NCI-H2029 (cell line): ENCODE data around the gene CPLANE2.
"Not testable (repeated sequence)": the region's sequence is repeated elsewhere in the genome, so short reads cannot be mapped to it uniquely, and the experiment has no call there.

Experiments
- DNase-seq: peaks from one replicate; lab custom pipeline; 2025; lab: John Stamatoyannopoulos, UW

The CPLANE2 gene

DNA sequence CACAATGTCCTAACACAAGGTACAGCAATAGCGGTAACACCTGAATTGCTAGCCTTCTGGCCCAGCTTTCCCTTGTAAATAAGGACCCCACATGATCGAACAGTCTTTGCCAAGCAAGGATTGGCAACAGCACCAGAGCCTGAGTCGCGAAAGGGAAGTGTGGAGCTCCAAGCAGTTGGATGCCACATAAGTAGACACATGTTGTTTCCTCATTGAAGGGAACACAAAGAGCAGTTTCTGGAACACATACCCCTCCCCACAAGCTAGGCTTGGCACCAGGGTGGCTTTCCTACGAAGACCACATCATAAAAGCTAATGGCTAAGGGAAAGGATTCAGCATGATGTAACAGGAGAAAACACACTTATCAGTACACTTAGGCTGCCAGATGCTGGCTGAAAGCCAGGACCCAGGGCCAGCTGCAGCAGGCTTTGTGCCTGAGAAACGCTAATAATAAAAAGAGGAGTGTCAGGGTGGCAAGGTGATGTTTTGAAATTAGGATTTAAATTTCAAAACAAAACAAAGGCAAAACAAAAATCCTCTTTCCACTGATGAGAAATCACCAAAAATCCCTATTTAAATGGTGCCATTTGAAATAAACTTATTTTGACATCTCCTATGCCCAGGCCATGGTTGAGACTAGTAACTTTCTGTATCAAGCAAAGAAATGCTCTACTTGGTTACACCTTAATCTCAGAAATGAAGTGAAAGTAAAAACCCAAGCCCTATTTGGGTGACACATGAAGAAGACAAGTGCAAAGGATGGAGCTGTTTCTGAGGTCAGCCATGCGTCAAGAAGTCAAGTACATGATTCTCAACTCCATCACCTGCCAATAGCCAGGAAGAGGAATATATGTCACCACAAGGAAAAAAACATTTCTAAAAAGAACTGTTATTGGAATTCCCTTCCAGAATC, 11.9 kb upstream of the CPLANE2 start:
- peak; percentile 96 for DNase-seq

DNA sequence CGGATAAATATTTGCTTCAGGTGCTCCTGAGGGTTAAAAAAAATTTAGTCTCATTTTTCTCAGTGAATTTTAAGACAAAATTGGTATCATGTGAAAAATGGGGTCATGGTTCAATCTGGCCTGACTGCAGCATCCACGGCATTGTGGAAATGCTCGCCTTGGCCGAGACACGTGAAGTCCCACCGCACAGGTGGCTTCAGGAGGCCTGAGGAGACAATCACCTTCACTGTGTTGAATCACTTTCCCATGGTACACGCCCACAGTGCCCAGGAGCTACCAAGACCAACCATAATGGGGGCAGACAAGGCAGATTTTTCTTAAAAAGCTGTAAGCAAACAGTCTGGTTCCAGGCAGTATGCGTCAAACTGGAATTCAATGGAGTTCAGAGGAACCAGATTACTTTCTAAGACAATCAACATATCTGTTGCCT, 11.0 kb upstream of the CPLANE2 start:
- no peak for DNase-seq

DNA sequence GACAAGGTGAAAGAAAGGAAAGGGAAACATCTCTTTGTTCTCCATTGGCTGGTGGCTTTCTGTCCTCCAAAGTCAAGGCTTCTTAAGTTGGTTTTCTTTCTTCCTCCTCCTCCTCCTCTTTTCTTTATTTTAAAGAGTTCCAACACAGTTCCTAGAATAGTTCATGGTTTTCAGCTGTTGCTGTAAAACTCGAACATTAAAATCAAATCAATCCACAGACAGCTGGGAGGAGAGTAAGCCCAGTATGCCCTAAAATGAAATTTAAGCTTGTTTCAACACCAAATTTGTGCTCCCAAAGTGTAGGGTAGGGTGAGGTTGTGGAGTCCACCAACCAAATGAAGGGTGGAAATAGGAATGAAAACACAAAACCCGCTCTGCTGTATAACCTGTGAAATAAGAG, 10.5 kb upstream of the CPLANE2 start:
- no peak for DNase-seq

DNA sequence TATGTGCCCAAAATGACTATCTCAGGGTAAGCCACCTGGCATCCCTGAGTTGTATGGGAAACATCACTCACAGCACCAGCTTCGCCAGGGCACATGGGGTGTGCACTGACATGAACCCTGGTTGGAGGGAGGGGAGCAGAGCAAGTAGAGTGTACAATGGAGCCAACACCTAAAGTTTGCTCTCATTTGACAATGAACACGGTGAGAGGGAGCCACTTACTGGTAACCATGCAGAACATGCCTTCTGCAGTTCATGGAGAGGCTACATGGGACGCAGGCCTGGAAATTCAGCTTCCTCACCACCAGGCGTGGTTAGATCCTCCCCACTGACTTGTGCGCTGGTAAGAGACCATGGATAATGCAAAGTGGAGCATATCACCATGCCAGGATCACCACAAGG, 10.0 kb upstream of the CPLANE2 start:
- DNase-seq = no peak

DNA sequence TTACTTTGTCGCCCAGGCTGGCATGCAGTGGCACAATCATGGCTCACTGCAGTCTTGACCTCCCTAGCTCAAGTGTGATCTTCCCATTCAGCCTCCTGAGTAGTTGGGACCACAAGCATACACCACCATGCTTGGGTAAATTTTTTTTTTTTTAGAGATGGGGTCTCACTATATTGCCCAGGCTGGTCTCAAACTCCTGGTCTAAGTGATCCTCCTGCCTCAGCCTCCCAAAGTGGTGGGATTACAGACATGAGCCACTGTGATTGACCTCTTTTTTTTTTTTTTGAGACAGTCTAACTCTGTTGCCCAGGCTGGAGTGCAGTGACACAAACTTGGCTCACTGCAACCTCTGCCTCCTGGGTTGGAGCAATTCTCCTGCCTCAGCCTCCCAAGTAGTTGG, 9.3 kb upstream of the CPLANE2 start:
- not testable (repeated sequence) for DNase-seq

DNA sequence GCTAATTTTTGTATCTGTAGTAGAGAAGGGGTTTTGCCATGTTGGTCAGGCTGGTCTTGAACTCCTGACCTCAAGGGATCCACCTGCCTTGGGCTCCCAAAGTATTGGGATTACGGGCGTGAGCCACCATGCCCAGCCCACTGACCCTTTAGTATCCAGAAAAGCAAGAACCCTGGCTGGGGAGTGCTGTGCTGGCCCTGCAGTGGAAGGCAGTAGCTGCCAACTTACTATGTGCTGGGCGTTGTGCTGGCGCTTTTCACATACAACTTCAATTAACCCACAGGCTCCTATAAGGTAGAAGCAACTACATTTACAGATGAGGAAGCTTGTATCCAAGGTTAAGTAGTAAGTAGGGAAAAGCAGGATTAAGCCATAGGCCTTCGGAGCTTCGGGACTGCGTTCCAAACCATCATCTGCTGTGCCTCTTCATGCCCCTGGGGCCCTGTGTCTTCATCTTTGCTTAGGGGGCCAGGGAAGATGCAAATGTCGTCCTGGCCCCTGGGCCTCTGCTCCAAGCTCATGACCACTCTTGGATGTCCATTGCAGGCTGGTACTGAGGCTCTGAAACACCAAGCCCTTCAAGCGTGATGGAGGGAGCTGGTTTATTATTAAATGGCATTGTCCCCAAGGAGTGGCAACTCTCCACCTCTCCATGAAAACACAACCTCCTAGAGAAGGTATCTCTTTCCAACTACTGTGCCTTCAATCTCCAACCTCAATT, 8.7 kb upstream of the CPLANE2 start:
- DNase-seq = no peak

DNA sequence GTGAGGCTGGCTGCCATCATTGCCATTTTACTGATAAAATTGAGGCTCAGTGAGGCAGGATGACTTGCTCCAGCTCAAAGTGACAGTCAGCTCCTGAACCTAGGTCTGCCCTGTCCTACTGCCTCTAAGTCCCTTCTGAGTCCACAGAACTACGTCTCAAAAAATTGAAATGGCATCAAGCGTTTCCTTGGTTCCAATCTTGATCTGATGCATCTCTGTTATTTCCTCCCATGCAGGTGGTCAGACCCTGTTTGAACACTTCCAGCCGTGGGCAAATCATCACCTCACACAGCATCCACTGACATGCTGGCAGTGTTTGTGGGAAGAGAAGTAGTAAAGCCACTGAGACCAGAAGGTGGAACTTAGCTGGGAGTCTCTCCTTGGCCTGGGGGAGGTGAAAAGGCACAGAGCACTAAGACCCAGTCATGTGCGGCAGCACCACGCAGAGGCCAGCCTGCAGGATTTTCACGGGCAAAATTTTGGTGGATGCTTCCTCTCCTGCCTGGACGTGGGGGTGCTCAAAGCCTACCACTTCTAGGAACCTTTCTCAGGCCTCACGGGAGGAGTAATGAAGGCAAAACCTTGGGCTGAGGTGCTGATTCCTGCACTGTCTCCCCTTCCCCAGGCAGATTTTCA, 7.8 kb upstream of the CPLANE2 start:
- DNase-seq = no peak

DNA sequence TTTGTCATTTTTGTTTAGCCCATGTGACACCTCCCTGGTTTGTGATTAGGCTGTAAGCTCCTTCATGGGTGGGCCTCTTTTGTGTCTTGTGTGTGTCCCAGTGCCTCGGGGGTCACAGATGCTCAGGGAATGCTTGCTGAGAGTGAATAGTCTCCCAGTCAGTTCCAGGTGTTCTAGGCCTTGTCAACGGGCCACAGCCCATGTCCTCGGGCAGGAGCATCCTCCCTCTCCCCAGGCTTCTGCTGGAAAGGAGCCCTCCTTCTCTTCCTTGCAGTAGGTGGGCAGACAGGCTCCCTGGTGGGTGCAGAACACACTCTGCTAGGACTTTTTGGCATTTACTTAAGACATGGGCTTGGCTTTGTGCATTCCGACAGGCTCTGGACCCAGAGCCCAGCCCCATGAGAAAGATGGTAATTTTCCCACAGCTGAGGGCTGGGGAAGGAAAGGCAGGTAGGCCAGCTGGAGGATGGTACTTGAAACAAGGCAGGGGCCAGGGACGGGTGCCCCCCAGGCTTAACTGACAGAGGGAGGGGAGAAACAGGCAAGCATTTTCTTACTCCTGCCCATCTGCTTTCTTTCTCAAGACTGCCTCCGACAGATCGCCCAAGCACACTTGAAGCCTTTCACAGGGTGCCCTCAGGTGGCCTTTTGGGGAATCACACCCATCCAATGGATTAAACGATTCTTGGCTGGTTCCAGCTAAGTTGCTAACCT, 7.1 kb upstream of the CPLANE2 start:
- DNase-seq = peak; percentile 51

DNA sequence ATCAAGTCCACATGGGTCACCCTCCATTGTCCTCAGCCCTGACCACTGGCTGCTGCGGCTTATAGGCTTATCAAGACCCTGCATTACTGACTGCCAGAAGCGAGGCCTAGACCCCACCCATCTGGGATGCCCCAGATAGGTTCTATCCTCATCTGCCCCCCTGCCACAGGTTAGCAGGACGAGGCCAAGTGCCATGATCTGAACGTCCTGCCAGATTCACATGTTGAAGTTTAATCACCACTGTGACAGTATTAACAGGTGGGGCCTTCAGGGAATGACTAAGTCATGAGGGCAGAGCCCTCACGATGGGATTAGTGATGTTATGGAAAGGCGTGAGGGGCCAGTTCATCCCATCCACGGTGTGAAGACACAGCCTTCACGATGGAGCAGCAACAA, 6.2 kb upstream of the CPLANE2 start:
- no peak for DNase-seq

DNA sequence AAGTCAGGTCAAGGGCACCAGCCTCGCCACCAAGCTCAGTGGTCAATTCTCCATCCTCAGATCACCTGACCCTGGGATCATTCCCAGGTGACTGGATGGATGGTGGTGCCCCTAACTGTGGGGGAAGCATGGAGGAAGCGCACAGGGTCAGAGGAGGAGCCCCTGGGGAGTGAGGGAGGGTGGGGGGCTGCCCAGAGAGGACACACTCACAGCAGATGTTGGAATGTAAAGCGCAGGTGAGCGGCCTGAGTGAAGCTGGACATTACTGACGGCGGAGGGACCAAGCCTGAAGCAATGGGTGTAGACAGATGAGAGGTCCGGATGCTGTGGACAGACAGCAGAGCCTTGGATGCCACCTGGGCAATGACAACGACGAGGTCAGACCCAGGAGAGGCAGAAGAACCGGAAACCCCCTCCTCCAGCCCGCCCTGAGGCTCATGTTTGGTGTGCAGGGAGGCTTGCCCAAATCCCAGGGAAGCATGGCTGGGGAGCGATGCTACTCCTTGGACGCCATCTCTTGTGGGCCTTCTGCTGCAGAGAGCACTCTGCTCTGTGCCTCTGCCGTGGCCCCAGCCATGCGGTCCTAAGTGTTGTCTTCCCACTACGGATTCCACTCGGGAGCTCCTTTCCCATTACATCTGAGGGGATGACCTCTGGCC, 5.7 kb upstream of the CPLANE2 start:
- no peak for DNase-seq

DNA sequence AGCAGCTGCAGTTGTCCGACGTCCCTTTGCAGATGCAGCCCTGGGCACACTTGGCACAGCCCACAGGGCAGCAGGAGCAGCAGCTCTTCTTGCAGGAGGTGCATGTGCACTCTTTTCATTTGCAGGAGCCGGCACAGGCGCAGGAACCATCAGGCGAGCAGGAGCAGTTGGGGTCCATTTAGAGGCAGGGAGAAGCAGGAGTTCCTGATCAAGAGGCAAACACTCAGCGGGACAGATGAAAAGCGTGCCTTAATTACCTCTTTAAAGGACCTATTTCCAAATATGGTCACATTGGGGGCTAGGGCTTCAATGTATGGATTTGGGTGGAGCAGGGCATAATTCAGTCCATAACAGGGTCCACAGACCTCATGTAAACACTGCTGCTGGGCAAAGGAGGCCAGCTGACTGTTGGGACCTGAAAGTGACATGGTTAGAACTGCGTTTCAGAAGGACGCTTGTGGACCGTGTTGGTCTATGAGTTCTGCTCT, 4.3 kb upstream of the CPLANE2 start:
- DNase-seq = no peak

DNA sequence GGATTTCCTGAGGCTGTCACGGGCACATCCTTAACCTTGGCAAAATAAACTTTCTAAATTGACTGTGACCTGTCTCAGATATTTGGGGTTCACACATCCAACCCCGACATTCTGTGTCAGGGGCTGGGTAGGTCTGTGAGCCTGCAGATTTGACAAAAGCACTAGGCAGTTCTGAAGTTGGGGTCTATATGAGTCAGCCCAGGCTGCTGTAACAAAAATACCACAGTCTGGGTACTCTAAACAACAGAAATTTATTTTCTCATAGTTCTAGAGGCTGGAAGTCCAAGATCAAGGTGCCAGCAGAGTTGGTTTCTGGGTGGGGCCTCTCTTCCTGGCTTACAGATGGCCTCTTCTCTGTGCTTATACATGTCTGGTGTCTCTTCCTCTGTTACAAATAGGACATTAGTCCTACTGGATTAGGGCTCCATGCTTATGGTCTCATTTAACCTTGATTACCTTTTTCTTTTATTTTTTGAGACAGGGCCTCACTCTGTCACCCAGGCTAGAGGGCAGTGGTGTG, 3.0 kb upstream of the CPLANE2 start:
- DNase-seq = no peak

DNA sequence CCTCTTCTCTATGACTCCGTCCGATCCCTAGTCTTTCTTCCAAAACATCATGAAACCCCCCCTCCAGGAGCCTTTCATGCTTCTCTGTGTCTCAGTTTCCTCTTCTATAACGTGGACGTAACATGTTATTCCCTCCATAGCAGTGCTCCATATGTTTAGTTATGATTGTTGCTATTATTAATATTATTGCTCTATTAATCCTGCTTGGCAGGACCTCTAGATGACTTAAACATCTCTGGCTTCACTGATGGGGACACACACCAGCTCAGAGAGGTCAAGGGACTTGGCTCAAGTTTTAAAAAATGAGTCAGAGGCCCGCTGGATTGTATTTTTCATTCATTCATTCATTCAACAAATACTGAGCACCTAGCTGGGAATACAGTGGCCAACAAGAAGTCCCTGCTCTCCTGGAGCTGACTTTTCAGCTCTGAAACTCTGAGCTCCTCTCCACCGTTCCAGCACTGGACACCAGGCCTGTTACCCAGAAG, 404 bp upstream of the CPLANE2 start:
- no peak for DNase-seq

DNA sequence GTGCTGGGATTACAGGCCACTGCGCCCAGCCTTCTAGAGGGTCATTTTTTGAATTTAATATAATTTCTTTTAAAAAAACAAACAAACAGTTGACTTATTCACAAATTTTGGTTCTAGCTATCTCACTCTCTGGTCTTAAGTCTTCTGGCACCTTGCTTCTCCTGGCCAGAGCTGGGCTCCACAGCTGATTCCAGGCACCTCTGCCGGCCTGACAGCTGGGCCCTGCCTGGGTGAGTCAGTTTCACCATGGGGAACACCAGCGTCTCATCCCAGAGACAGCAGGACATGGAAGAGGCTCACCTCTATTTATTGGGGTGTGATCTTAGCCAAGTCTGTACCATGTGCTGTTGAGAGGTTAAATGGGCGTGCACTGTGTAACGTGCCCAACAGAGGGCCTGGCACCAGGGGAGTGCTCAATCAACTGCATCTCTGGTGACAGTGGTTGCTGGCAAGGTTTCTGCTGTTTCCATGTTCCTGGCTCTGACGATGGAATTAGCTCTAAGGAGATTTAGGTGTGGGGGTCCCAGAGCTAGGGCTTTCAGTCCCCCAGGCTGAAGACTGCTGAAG, 956 bp downstream of the CPLANE2 start:
- peak; percentile 71 for DNase-seq

DNA sequence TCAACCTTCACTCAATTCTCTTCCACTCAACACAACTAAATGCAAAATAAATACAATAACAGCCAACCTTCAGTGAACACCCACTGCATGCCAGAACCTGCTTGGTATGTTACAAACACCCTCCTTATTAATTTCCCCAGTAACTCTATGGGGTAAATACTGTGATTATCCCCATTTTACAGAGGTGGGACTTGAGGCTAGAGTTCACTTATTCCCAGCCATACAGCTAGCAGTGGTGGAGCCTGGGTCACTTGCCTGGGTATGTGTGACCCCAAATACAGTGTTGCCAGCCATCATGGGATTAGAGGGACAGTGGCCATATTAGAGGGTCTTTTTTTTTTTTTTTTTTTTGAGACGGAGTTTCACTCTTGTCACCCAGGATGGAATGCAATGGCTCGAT, 1.6 kb downstream of the CPLANE2 start:
- DNase-seq = no peak

DNA sequence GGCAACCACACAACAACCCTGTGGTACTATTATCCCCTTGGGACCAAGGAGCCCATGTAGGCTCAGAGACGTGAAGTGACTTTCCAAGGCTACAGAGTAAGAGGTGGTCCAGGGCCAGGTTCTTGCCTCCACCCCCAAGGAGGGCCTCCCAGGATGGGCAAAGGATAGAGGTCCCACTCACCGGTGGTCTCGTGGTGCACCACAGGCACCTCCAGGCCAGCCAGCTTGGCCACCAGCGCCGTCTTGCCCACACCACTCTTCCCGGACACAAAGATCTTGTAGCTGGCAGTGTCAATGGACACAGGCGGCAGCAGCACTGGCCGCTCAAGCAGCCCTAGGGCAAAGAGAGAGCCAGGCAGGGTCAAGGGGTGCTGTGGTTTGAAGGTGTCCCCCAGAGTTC, 3.6 kb downstream of the CPLANE2 start:
- DNase-seq = no peak

DNA sequence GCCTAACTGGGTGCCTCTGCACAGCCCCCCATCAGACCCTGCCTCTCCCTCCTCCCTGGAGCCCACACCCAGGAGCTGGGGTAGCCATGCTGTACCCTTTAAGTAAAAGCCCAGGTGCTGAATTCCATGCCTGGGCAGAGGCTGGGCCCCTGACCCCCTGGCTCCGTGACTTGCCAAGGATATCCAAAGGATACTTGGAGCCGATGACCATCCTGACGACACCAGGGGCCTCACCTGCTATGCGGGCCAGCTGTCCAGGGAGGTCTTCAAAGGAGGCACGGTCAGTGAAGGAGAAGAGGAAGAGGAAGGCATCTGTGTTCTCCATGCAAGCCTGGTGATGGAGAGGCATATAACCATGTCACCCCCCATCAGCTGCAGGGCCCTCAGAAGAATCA, 4.7 kb downstream of the CPLANE2 start:
- no peak for DNase-seq

DNA sequence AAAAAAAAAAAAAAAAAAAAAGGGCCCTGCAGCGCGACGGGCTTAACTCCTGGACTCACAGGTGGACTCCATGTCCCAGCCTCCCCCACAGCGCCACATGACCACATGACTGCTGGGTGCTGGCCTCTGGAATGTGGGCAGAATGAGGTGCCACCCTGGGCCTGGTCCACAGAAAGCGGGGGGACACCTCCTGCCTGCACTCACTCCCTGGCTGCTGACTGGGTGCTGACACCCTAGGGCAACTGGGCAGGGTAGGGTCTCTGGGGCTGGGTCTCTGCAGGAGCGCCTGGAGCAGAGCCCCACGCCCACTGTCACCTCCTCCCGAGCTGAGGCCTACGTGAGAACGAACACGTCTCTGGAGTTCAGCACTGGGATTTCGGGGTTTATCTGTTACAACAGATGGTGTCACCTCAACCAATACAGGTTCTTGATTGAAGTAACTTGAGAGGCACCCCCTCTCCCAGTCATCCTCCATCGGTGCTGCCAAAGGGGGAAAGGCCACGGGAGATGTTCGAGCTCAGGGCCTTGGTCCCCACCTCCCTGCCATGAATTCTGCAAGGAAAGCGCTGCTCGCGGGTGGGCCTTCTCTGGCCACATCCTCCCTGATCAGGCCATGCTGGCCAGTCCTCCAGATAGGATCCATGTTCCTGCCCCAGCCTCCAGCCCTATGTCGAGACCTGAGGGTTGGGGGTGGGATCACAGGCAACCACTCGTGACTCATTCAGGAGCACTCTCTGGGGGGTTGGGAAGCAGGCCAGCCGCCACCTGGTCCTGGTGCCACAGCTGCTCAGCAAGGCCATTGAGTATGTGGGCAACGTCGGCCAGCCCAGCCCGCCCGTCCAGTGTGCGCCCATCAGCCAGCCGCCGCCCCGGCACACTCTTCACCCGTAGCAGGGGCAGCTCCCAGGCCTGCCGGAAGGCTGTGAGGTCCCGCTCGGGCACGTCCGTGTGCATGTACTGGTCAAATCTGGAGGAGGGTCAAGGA, 5.4 kb downstream of the CPLANE2 start:
- DNase-seq = no peak

DNA sequence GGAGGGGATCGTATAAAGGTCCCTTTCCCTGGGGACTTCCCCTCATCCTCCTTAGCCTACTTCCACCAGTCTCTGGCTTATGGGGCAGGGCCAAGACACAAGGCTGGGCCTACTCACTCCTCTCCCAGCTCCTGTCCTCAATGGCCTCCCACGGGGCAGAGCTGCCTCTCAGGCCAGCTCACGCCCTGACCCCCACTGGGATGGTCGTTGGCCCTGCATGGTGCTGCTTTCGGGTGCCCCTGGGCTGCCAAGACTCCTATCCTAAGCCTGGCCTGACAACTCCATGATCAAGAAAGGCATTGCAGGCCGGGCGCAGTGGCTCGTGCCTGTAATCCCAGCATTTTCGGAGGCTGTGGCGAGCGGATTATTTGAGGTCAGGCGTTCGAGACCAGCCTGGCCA, 6.2 kb downstream of the CPLANE2 start:
- no peak for DNase-seq
